ENCODE results near the gene ZNF827.
A peak's percentile ranks its signal among the peaks of the same experiment; 100 is the strongest.

Gene ZNF827

DNA sequence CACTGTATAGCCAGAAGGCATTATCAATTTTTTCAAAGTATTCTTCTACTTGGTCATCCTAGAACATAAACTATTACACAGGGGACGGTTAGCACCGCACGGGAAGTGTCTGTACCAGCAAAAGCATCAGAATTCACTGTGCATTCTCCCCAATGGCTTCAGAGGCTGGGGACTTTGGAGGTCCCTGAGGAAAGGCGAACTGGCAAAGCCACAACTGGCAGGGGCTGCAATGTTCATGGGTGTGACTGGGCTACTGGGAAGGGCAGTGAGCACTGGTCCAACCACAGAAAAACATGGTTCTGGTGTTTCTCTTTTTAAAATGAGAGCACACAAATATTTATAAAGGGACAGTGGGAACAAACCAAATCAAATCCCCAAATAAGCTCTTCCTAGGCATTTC, 175.2 kb downstream of the ZNF827 start:
- DNase-seq (ENCODE audit: low read depth in 2 of 2) = no peak

DNA sequence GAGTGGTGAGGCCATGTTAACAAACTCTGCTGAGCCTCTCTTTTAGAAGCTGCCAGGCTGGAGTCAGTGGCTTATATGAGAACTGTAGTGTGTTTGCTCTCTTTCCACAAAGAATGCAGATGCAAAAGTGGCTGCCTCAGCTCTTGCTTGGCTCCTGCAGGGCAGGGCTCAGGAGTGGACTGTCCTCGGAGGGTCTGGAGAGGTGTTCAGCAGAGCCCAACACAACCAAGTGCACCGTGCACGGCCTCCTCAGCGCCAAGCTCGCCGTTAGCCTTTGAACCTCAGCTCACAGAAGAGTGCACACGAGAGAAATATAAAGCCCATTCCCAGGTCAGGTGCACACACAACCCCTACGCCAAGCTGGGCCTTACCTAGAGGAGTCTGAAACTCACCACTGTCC, 175.9 kb downstream of the ZNF827 start:
- DNase-seq (ENCODE audit: low read depth in 2 of 2) = no peak

DNA sequence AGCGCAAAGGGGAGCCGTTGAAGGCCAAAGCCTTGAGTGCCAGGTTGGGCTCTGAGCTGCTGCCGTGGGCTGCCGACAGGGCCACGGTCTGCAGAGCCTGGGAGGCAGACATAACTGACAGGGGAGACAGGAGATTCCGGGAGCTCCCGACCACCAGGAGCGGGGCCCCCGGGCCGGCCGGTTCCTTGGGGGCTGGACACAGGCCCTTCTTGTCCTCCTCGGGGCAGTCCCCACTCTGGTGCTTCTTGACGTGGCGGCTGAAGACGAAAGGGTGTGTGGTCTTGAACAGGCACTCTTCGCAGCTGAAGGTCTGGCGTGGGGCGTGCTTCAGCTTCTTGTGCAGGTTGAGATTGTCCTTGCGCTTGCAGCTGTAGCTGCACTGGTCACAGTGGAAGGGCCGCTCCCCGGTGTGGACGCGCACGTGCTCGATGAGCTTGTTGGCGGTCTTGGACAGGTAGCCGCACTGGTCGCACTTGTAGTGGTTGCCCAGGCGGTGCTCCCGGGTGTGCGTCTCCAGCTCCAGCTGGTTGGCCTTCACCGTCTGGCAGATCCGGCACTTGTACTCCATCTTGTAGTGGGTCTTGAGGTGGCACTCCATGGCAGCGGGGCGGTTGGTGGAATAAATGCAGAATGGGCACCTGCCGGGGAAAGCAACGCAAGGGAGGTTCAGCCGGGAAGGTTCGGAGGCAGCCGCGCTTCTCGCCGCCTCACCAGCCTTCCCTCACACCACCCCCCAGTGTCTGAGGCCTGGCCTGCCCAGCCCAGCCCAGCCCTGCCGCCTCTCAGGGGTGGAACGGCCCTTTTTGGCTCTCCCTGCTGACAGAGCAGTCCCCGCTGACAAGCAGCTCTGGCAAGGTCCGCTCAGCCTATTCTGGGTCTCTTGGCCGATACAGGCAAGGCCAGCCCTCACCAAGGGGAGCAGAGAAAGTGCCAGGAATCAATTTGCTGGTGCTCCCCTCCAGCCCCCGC, 177.4 kb downstream of the ZNF827 start:
- no peak for DNase-seq (ENCODE audit: low read depth in 2 of 2)

DNA sequence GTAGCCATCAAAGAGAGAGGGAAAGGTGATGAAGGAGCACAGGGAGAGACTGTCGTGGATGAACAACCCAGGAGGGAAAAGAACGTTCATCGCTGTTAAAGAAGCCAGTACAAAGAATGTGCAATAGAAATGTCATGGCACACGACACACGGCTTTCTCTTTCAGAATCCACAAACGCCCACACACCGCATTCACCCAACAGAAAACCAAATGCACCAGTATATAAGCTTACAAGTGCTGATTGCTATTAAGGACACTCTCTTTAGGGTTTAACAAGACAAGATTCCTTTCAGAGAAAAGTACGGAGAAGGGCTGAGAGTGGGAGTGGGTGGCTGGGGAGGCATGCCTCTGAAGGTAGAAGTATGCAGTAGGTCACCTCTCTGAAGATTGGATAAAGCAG, 178.4 kb downstream of the ZNF827 start:
- no peak for DNase-seq (ENCODE audit: low read depth in 2 of 2)

DNA sequence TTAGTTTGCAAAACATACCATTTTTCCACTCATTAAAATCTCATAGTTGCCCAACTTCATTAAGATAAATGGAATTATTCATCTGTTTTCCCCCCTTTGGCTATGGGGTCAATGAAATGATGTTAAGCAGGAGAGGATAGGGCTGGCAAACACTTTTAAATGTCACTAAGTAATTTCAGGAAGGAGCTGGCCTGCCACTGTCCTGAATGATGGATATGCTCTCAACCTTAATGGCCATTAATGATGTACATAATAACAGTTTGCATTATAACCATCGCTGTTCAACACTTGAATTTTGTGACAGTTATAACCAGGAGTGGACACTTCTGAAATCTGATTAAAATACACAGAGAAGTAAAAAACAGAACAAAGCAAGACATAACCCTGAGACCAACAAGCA, 181.4 kb downstream of the ZNF827 start:
- DNase-seq (ENCODE audit: low read depth in 2 of 2) = no peak

DNA sequence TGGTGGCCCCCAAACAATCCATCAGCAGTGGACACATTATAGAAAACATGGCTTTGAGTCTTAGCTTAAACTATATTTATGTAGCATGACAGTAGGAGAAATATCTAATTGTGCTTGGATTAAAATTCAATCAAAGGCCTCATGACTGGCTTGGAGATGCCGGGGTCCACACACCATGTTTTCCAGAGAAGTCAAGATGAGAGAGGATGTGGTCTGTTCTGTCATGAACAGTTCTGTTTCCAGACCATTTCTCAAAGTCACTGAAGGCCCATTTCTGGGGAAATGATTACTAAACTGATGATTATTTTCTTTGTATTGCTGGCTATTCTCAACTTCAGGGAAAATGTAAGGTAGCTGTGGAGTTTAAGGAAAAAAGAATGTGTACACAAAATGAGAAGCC, 182.4 kb downstream of the ZNF827 start:
- no peak for DNase-seq (ENCODE audit: low read depth in 2 of 2)

DNA sequence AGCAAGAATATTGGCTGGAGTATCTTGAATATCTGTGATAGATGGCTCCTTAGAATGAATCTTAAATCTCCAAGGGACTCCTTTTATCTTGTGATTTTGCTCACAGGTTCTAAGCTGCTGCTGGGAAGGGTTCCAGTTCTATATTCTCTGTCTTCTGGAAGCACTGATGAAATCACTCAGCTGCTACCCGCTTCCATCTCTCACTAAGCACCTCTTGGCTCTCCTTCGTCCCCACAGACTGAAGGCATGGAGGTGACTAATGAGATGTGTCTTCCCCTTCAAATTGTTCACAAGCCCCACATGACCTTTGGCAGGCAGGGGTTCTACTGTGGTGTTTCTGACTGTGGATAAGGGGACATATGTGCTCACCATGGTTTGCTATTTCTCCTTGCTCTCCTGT, 182.8 kb downstream of the ZNF827 start:
- no peak for DNase-seq (ENCODE audit: low read depth in 2 of 2)

DNA sequence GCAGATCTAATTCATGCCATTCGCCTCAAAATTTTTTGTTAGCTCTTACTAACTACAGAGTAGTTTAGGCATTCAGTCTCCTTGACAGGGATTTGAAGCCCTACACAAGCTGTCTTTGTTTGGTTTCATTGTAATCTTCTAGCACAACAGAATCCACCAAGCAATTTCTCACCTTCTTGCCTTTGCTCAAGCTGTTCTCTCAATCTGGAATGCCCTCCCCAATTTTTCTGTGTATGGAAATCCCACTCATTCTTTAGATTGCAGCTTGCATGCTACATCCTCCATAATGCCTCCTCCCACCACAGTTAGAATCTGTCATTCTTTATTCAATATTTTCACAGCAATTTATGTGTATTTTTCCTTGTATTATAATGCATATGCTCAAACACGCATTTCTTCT, 195.0 kb downstream of the ZNF827 start:
- DNase-seq (ENCODE audit: low read depth in 2 of 2) = no peak

DNA sequence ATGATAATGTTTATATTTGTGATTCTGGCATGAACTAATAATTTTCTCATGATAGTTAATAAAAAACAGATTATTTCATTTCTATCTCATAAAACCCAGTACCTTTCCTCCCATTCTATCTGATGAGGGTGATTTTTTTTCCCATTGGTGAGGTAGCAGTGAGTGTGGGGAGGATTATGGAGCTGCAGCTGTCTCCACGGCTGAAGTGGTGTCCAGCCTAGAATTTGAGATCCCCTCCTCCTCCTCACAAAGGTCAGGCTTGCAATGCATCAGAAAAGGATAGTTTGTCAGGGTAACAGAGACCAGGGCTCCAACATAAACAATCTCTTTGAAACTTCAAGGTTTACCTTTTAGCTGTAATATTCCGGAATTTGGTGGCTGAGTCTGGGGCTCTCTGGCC, 197.8 kb downstream of the ZNF827 start:
- no peak for DNase-seq (ENCODE audit: low read depth in 2 of 2)

DNA sequence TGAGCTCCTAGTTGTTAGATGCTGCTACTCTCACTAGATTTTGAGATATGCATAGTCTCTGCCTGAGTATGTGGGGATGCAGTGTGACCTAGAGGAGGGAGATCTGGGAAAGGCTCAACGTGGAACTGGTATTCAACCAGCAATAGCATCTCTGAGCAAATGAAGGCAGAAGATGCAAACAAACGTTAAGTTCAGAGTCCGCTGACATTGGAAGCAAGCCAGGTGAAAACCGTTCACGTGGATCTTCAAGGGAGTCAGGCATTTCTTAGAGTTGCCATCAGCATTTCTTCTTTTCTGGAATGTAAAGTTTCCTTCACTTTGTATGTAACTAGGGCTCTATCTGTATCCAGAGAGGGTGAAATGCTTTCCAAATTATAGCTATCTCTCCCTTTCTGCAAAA, 198.8 kb downstream of the ZNF827 start:
- no peak for DNase-seq (ENCODE audit: low read depth in 2 of 2)

DNA sequence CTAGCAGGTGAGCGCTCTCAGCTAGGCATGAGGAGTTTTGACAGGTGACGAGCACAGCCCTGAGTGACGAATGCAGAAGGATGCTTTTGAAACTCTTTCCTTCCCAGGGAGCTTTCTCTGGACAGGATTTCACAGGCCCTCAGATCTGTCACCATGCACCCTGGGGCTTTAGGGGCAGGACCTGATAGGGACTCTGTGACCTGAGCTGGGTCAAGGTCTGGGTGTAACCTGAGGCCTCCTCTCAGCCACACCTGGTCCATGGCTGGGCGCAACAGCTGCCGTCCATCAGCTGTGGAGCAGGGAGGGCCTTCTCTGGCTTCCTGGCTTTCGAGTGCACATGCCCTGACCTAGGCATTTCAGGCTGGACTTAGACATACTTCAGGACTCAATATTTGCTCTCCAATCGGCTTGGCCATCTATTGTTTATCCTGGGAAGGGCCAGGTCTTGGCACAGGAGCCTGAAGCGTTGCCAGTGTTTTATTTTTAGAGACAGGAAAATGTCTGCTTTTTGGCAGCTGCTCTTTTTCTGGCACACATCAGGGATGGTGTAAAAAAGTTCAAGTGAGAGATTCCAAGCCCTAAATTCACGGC, 202.3 kb downstream of the ZNF827 start:
- DNase-seq (ENCODE audit: low read depth in 2 of 2) = no peak

DNA sequence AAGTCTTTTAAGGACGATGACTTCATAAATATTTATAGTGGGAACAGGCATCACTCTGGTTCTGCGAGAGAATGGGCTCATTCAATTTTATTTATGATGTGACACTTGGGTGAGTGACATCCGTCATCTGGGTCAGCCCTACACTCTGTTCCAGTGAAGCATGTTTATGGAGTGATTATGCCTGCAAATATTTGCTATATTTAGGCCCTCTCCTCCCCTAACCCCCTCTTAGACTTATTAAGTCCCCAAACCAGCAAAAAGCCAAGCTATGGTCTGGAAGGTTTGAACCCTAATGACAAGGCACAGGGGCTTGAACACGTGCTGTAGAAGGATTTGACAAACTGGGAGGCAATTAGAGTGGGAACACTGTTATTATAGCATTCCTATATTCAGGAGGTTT, 202.8 kb downstream of the ZNF827 start:
- no peak for DNase-seq (ENCODE audit: low read depth in 2 of 2)

DNA sequence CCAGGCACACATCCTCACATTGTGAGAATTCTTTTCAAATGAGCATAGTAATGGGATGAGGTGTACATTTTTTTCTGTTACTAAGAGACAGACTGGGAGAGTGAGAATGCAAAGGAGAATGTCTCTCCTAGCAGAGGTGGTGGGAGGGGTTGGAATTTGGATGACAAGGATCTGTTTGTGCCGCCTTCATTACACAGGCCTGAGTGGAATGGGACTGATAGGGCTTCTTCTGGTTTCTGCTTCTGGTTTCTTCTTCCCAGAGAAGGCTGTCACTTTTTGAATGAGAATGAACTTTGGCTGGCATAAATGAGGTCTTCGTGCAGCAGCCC, 203.3 kb downstream of the ZNF827 start:
- DNase-seq (ENCODE audit: low read depth in 2 of 2) = no peak

DNA sequence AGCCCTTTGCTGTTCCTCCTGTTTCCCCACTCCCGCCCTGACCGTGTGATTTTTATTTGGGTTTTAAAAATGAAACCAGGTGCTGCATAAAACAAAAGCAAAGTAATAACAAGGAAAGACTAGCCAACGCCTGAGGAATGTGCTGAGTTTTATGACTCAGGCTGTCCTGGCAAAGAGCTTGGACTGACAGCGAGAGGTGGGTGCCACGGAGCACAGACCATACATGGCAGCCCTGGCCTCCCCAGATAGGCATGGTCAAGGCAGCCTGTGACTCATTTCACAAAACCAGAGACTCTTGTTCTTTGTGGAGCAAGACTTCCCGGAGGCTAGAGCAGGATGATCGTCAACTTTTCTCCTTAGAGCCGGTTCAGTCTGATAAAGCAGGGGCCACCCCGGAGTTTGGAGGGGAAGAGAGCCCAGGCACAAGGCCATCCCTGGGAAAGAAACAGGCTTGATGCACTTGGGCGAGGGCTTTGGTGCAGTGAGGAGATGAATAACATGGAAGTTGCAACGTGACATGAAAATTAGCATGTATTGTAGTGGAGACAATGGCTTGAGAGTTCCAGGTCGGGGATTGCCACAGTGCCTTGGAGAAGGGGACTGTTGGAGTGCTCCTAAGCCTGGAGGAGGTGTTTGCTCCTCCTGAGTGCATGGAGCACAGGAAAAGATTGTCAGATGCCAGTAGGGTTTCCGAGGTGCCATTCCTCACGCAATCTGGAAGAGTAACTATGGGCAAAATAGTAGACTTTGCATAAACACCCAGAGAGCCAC, 203.9 kb downstream of the ZNF827 start:
- no peak for DNase-seq (ENCODE audit: low read depth in 2 of 2)

DNA sequence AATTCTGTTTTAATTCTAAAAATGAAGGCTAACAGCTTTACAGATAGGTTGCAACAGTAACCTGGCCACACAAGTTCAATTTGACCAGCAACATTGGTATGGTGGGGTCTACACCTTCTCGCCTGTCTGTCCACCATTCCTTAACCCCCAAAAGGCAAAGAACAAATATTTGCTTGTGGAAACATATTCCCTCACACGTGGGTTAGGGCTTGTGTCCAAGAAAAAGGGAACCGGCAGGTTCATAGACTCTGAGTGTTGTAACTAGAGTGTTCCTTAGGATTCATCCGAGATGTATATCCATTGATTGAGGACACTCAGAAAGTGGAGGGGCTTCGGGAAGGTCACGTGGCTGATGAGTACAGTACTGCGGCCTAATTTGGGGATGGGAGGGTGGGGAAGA, 204.6 kb downstream of the ZNF827 start:
- no peak for DNase-seq (ENCODE audit: low read depth in 2 of 2)

DNA sequence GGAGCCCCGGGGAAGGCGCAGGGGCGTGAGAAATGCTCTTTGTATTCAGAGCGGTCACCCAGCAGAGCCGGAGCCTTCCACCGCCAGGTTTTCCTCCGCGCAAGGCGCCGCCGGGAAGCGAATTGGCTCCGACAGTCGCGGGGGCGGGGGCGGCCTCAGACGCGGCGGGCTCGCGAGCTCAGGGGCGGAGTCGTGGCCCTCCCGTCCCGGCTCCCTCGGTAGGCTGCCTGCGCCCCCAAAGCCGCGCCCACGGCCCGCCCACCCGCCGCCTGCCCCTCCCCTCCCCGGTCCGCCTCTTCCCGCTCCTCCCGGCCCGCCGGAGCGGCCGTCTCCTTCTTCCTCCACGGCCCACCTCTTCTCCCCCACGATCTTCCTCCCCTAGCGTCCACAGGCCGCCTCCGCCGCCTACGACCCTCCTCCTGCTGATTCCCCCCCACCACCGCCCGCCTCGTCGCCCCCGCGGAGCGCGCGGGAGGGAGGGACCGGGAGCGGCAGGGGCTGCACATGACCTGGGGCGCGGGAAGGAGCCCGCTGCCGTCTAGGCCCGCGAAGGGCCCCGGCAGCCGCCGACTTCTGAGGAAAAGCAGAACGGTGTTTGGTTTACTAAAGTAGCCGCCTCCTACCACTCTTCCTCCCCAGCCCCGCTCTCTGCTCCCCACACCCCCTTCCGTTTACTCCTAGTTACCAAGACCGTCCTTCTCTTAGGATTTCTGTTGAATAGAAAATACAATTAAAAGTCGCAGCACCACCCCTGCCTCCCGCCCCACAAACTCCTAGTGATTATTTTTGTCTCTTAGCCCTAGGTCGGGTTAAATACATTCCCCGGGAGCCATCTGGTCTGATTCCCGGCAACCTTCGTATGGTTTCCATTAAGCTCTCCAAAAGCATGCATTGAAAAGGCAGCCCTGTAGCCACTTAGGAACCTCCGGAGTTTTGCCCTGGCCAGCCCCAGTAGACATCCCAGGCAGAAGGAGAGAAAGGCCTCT, 205.4 kb downstream of the ZNF827 start:
- DNase-seq (ENCODE audit: low read depth in 2 of 2) = peak; percentile 67 to 71

DNA sequence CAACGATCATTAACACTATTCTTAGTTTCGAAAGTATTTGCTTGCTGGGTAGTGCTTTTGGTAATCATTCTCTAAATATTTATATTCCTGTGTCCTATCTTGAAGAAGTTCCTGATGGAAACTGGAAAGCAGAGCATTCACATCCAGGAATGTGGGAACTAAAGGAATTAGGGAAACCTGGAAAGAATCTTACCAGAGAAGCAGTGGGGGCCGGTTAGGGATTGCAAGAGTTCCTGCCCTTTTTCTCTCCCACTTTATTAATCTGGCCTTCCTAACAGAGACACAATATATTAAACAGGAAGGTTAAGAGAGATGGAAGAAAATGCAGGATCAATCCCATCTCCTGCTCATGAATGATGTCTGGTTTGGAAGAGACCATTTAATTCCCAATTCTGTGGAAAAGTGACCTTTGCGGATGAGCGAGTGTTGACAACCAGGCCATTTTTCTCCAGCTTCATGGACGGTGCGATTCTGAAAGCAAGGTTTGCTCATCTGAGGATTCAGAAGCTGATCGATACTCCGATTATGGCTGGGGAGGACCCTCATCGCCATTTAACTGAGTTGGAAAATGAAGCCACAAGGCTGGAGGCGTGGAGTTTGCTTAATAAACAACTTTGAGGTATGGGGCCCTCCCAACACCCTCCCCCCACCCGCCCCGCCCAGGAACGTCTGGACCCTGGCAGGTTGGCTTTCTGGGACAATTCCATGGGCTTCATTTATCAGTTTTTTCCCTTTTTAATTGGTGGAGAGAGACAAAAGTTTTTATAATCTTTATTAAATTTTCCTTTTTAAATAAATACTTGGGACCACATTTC, 206.4 kb downstream of the ZNF827 start:
- DNase-seq (ENCODE audit: low read depth in 2 of 2) = no peak

DNA sequence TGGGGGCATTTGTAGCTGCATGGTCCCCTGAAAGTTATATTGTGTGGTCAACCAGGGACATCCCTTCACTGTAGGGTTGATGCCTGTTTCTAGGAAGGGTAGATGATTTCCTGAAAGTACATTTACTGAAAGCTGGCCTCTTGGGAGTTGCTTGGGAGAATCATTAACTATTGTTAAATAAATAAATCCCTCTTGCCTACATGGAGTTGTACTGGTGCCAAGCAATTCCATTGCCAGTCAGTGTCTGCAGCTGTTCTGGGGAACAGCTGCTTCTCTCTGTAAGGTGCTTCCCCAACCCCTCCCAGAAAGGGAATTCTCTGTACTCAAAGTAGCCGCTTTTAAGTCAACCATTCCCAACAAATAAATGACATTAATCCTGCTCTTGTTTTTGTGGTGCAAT, 207.6 kb downstream of the ZNF827 start:
- no peak for DNase-seq (ENCODE audit: low read depth in 2 of 2)

DNA sequence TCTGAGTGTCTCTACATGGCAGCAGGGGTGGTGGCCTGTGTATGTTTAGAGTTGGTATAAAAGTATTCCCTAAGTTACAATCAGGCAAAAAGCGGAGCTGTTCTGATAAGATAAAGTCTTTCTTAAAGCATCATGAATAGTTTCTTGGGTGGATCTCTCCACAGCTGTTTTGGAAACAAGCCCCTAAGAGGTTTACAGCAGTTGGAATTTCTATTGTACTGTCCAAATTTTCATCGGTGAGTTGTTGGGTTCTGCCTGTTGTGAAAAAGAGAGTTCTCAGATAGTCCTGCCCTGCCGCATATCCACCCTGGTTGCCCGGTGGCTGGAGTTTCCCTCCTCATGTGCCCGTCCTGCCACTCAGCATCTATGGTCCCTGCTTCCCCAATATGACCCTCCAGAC, 208.6 kb downstream of the ZNF827 start:
- DNase-seq (ENCODE audit: low read depth in 2 of 2) = no peak

DNA sequence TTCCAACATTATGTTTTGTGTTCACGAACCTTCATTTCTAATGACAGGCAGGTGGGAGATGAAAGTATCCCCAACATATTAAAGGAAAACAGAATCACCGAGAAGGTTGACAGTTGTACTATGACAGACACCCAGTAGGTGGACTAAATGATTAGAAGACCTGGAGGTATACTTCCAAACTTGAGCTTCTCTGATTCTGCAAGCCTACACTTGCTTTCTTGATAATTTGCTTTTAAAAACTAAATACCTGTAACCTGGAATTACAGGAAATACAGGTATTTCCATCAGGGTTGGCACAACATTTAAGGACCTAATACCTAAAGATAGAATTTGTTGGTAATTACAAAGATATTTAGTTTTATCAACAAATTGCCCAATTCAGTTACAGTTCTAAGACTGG, 215.3 kb downstream of the ZNF827 start:
- DNase-seq (ENCODE audit: low read depth in 2 of 2) = no peak

DNA sequence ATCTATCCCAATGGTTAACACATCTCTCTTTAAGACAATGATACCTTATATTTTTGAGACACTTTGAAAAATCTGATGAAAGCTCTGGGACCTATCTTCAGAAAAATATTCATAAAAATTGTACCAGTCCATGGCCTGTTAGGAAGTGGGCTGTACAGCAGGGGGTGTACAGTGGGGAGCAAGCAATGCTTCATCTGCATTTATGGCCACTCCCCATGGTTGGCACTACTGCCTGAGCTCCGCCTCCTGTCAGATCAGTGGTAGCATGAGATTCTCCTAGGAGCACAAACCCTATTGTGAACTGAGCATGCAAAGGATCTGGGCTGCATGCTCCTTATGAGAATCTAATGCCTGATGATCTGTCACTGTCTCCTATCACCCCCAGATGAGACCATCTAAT, 216.1 kb downstream of the ZNF827 start:
- DNase-seq (ENCODE audit: low read depth in 2 of 2) = no peak
